GM12878 (cell line): ENCODE measurements around the gene SYDE2.

Experiments
- CTCF ChIP-seq, 3 experiments: IDR thresholded peaks in 2 of 3; conservative IDR thresholded peaks in 1 of 3; 2 replicates each; pipeline ENCODE4 v1.5.1; 2011; ENCODE audit warnings: low read depth in 3 of 3, low read length in 3 of 3, mild to moderate bottlenecking in 3 of 3, control low read depth in 2 of 3, moderate library complexity in 2 of 3, inconsistent platforms in 1 of 3, mixed read lengths in 1 of 3; ENCODE audit not compliant: control insufficient read depth in 2 of 3, insufficient read depth in 1 of 3; ENCODE audit errors: extremely low read depth in 1 of 3
- ESRRA ChIP-seq: IDR thresholded peaks from 2 replicates; pipeline ENCODE4 v1.6.1; 2012; ENCODE audit warnings: mild to moderate bottlenecking, low read length, improper control_type of control experiment
- HSF1 ChIP-seq: fragments of 150-350 bp; IDR thresholded peaks from 2 replicates; pipeline ENCODE4 v1.6.1; 2014; ENCODE audit warnings: mild to moderate bottlenecking, low read depth, low read length
- JUND ChIP-seq: IDR thresholded peaks from 2 replicates; pipeline ENCODE4 v1.6.1; 2012; ENCODE audit warnings: low read depth, mild to moderate bottlenecking, low read length, improper control_type of control experiment, moderate library complexity
- MXI1 ChIP-seq: fragments of 150-350 bp; IDR thresholded peaks from 2 replicates; pipeline ENCODE4 v1.6.1; 2011; ENCODE audit warnings: low read depth, mild to moderate bottlenecking, inconsistent platforms, low read length, improper control_type of control experiment
- NRF1 ChIP-seq: conservative IDR thresholded peaks from 2 replicates; pipeline ENCODE4 v1.6.1; 2011; ENCODE audit warnings: mild to moderate bottlenecking, low read depth, low read length, improper control_type of control experiment
- PAX8 ChIP-seq: fragments of 450-650 bp; IDR thresholded peaks from 2 replicates; pipeline ENCODE4 v1.6.1; 2017; ENCODE audit warnings: mild to moderate bottlenecking, moderate library complexity
- PML ChIP-seq: IDR thresholded peaks from 2 replicates; pipeline ENCODE4 v1.6.1; 2012; ENCODE audit warnings: low read length, inconsistent platforms
- POLR2AphosphoS5 ChIP-seq: IDR thresholded peaks from 2 replicates; pipeline ENCODE4 v1.6.1; 2011; ENCODE audit warnings: mild to moderate bottlenecking, low read length, inconsistent platforms
- TAF1 ChIP-seq: IDR thresholded peaks from 2 replicates; pipeline ENCODE4 v1.6.1; 2011; ENCODE audit warnings: mild to moderate bottlenecking, low read depth, low read length, borderline replicate concordance
- ZBTB33 ChIP-seq: fragments of 450-650 bp; IDR thresholded peaks from 2 replicates; pipeline ENCODE4 v1.6.1; 2017; ENCODE audit warnings: mild to moderate bottlenecking
- TF ChIP-seq, protein P1 (sequence below): IDR thresholded peaks from 2 replicates; pipeline ENCODE4 v1.6.1; 2012; ENCODE audit warnings: low read depth, low read length, improper control_type of control experiment

DNA sequence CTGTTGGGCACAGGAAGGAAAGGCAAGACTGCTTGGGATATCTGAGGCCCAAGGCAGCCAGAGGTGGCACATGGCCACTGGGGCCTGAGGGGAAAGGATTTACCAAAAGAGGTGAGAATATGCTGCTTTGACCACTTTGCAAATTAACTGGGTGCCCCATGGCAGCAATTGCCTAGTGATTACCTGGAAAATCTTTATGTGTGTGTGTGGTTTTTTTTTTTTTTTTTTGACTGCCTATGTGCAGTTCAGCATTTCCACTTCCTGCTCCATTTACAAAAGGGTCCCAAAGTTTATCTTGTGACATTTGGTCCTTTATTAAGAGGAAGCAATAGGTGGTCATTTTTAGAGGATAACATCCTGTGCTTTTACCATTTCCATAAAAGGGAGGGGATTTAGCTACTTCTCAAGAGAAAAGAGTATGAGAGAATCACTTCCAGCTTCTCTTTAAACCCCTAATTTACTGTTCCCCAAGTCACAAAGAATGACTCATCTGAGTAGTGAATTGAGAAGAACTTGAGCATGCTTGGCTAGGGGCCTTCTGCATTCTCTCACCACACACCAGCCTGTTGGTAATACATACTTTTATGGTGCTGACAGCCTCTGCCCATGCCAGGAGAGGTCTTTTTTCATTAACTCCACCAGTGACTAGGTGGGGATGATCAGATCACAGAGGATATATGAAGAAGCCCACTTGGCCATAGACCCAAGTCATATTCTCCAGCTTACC, 52.1 kb downstream of the SYDE2 start:
- TF ChIP-seq PAX8 (no peak), POLR2AphosphoS5 (no peak), ZBTB33 (no peak), ESRRA (no peak), JUND (no peak), CTCF (IDR thresholded peaks at IDR 0.05 in 2 of 3, conservative IDR thresholded peaks at IDR 0.05 in 1 of 3; ENCODE audit: control insufficient read depth in 2 of 3, extremely low read depth in 1 of 3, insufficient read depth in 1 of 3, low read depth in 3 of 3, low read length in 3 of 3) (no peak), TAF1 (no peak), MXI1 (no peak), HSF1 (no peak), NRF1 (no peak), PML (no peak)
- TF ChIP-seq, protein P1, sequence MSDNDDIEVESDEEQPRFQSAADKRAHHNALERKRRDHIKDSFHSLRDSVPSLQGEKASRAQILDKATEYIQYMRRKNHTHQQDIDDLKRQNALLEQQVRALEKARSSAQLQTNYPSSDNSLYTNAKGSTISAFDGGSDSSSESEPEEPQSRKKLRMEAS = no peak
